Measurements from ENCODE around the gene ASB13. TPM values are rescaled to one million over a fixed set of nuclear protein-coding genes. Genes with fewer than 3 reads are reported as not detected.

The ASB13 gene
- total RNA-seq, 1 experiment from 2014 or later: 12.2 TPM

DNA sequence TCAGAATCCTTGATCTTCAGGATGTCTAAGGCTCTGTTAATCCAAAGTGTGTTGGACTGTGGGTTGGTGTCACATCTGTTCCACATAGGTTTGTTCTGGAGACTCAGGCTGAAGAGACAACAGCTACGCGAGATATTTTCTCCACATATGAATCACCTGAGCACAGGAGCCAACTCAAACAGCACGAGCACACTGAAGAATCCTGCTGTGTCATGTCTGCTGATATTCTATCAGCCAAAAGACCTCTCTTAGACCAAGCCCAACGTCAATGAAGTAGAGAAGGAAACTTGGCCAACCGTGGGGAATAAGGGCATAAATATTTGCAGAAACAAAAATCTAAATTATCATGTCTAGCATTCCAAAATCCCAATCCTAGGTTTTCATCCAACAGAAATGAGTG is 15.5 kb upstream of the ASB13 start:
- Histone ChIP-seq H2AFZ (ENCODE audit: low read length) (no peak overlapping the region), H3K4me2 (ENCODE audit: low read depth, low read length, poor library complexity, severe bottlenecking) (no peak overlapping the region)

DNA sequence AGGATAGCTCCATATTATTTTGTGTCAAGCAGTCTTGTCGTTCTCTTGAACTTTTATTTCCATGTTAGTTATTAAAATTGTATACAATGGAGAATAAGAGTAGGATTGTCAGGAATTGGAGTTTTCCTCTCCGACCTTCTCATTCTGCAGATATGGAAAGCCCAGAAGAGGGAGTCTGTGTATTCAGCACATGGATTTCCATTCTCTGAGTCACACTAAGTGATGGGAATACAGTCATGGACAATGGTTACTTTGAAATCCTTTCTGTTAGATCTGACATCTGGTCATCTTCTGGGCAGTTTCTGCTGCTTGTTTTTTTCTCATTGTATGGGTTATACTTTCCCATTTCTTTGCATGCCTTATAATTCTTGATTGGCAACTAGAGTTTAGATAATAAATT is 13.2 kb upstream of the ASB13 start:
- Histone ChIP-seq H3K9me3 (ENCODE audit: low read length) (no peaks in the 10 kb centered on the region), H3K27me3 (ENCODE audit: low read length) (no peaks in the 10 kb centered on the region), H3K36me3 (ENCODE audit: insufficient read depth, low read length) (no peaks in the 10 kb centered on the region; the same call in 1 of the 2 replicates), H3K4me3 (ENCODE audit: low read length) (no peak overlapping the region), H2AFZ (ENCODE audit: low read length) (no peak overlapping the region), H3K27ac (ENCODE audit: low read length) (no peak overlapping the region), H3K9ac (ENCODE audit: low read length) (no peak overlapping the region), H4K20me1 (ENCODE audit: insufficient read depth, low read depth, low read length) (no peaks in the 10 kb centered on the region), H3K9me2 (replicated peaks; ENCODE audit: insufficient read depth, low read length) (no peaks in the 10 kb centered on the region), H3K4me2 (ENCODE audit: low read depth, low read length, poor library complexity, severe bottlenecking) (no peak overlapping the region), H3K79me2 (ENCODE audit: low read length) (no peaks in the 10 kb centered on the region), H3K4me1 (ENCODE audit: low read length) (peaks cover 10% of the 10 kb centered on the region)
- no peak for DNase-seq

More for the DNA sequence above, 15.5 kb upstream of the ASB13 start:
- Histone ChIP-seq H3K4me3 (ENCODE audit: low read length) (no peak overlapping the region), H3K9me3 (ENCODE audit: low read length) (no peaks in the 10 kb centered on the region), H3K9ac (ENCODE audit: low read length) (no peak overlapping the region), H3K27ac (ENCODE audit: low read length) (no peak overlapping the region), H3K4me1 (ENCODE audit: low read length) (peaks cover 19% of the 10 kb centered on the region), H3K36me3 (ENCODE audit: insufficient read depth, low read length) (no peaks in the 10 kb centered on the region; the same call in 1 of the 2 replicates), H4K20me1 (ENCODE audit: insufficient read depth, low read depth, low read length) (peaks cover 13% of the 10 kb centered on the region; the same call in 1 of the 2 replicates), H3K27me3 (ENCODE audit: low read length) (no peaks in the 10 kb centered on the region), H3K79me2 (ENCODE audit: low read length) (peaks cover 22% of the 10 kb centered on the region), H3K9me2 (replicated peaks; ENCODE audit: insufficient read depth, low read length) (no peaks in the 10 kb centered on the region)
- DNase-seq: no peak

- Histone ChIP-seq H3K9me2 (replicated peaks; ENCODE audit: insufficient read depth, low read length) (no peaks in the 10 kb centered on the region), H3K27me3 (ENCODE audit: low read length) (no peaks in the 10 kb centered on the region), H3K4me3 (ENCODE audit: low read length) (no peak overlapping the region), H3K4me2 (ENCODE audit: low read depth, low read length, poor library complexity, severe bottlenecking) (no peak overlapping the region), H3K9ac (ENCODE audit: low read length) (no peak overlapping the region), H3K36me3 (ENCODE audit: insufficient read depth, low read length) (no peaks in the 10 kb centered on the region; the same call in 1 of the 2 replicates), H3K9me3 (ENCODE audit: low read length) (no peaks in the 10 kb centered on the region), H3K27ac (ENCODE audit: low read length) (no peak overlapping the region), H2AFZ (ENCODE audit: low read length) (no peak overlapping the region), H3K4me1 (ENCODE audit: low read length) (peaks cover 5% of the 10 kb centered on the region), H3K79me2 (ENCODE audit: low read length) (no peaks in the 10 kb centered on the region), H4K20me1 (ENCODE audit: insufficient read depth, low read depth, low read length) (no peaks in the 10 kb centered on the region)
- no peak for DNase-seq
These were observed 12.6 kb upstream of the ASB13 start for GRCh38 chr10:5679037-5679435.

- Histone ChIP-seq H2AFZ (ENCODE audit: low read length) (no peak overlapping the region), H3K27ac (ENCODE audit: low read length) (no peak overlapping the region), H3K27me3 (ENCODE audit: low read length) (no peaks in the 10 kb centered on the region), H3K4me2 (ENCODE audit: low read depth, low read length, poor library complexity, severe bottlenecking) (no peak overlapping the region), H3K4me3 (ENCODE audit: low read length) (no peak overlapping the region), H3K9me3 (ENCODE audit: low read length) (no peaks in the 10 kb centered on the region), H3K4me1 (ENCODE audit: low read length) (peaks cover 3% of the 10 kb centered on the region; the same call in 1 of the 2 replicates), H3K9ac (ENCODE audit: low read length) (no peak overlapping the region), H3K79me2 (ENCODE audit: low read length) (no peaks in the 10 kb centered on the region), H3K36me3 (ENCODE audit: insufficient read depth, low read length) (no peaks in the 10 kb centered on the region), H3K9me2 (replicated peaks; ENCODE audit: insufficient read depth, low read length) (no peaks in the 10 kb centered on the region), H4K20me1 (ENCODE audit: insufficient read depth, low read depth, low read length) (no peaks in the 10 kb centered on the region)
- no peak for DNase-seq
These were observed 12.1 kb upstream of the ASB13 start for GRCh38 chr10:5678397-5679036.

DNA sequence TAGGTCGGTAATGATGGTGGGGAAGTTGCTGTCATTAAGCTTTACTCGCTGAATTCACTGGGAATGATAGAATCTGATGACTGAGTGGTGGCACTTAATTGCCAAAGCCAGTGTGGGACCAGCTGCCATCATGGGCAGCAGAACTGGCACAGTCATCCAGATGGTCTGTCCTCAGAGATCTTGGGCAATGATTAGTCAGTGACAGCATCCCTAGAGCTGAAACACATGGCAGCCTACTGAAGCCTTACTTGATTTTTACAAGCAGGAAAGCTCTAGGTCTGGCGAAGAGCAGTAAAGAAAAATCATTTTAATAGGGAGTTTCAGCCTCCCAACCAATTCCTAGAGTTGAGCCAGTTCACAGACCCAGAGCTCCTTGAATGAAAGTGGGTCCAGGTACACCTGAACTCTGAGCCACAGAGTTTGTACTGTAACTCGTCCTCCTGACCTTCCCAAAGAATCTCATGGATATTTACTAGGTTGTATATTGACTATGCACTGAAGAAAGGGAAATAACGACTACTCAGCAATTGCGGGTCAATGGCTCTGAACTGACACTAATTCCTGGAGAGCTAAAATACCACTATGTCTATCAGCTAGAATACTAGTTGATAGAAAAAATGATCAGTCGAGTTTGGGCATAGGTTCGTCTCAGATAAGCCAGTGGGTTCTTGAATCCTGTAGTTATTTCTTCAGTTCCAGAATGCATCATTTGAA is 4.4 kb upstream of the ASB13 start:
- Histone ChIP-seq H2AFZ (ENCODE audit: low read length) (no peak overlapping the region), H3K9ac (ENCODE audit: low read length) (no peak overlapping the region), H3K9me3 (ENCODE audit: low read length) (no peaks in the 10 kb centered on the region), H3K4me1 (ENCODE audit: low read length) (peaks cover 9% of the 10 kb centered on the region), H3K9me2 (replicated peaks; ENCODE audit: insufficient read depth, low read length) (no peaks in the 10 kb centered on the region), H3K4me2 (ENCODE audit: low read depth, low read length, poor library complexity, severe bottlenecking) (no peak overlapping the region), H3K27me3 (ENCODE audit: low read length) (no peaks in the 10 kb centered on the region), H3K79me2 (ENCODE audit: low read length) (no peaks in the 10 kb centered on the region), H4K20me1 (ENCODE audit: insufficient read depth, low read depth, low read length) (no peaks in the 10 kb centered on the region), H3K4me3 (ENCODE audit: low read length) (no peak overlapping the region), H3K36me3 (ENCODE audit: insufficient read depth, low read length) (no peaks in the 10 kb centered on the region), H3K27ac (ENCODE audit: low read length) (no peak overlapping the region)
- DNase-seq: no peak

GRCh38 chr10:5669604-5670003 is 3.2 kb upstream of the ASB13 start:
- Histone ChIP-seq H3K4me2 (ENCODE audit: low read depth, low read length, poor library complexity, severe bottlenecking) (no peak overlapping the region), H3K9me3 (ENCODE audit: low read length) (no peaks in the 10 kb centered on the region), H4K20me1 (ENCODE audit: insufficient read depth, low read depth, low read length) (no peaks in the 10 kb centered on the region), H3K79me2 (ENCODE audit: low read length) (no peaks in the 10 kb centered on the region), H3K27me3 (ENCODE audit: low read length) (no peaks in the 10 kb centered on the region), H3K9ac (ENCODE audit: low read length) (no peak overlapping the region), H3K36me3 (ENCODE audit: insufficient read depth, low read length) (no peaks in the 10 kb centered on the region), H3K9me2 (replicated peaks; ENCODE audit: insufficient read depth, low read length) (no peaks in the 10 kb centered on the region), H3K4me3 (ENCODE audit: low read length) (no peak overlapping the region), H2AFZ (ENCODE audit: low read length) (no peak overlapping the region), H3K27ac (ENCODE audit: low read length) (no peak overlapping the region), H3K4me1 (ENCODE audit: low read length) (peaks cover 18% of the 10 kb centered on the region)
- DNase-seq: no peak

GRCh38 chr10:5668429-5668828 is 2.0 kb upstream of the ASB13 start:
- no peak overlapping the region for H3K27ac ChIP-seq (ENCODE audit: low read length)
- H3K36me3 ChIP-seq (ENCODE audit: insufficient read depth, low read length): no peaks in the 10 kb centered on the region
- no peaks in the 10 kb centered on the region for H3K79me2 ChIP-seq (ENCODE audit: low read length)
- no peaks in the 10 kb centered on the region for H3K27me3 ChIP-seq (ENCODE audit: low read length)
- peaks cover 28% of the 10 kb centered on the region for H3K4me1 ChIP-seq (ENCODE audit: low read length)
- no peaks in the 10 kb centered on the region for H3K9me2 ChIP-seq (replicated peaks; ENCODE audit: insufficient read depth, low read length)
- H3K9me3 ChIP-seq (ENCODE audit: low read length): no peaks in the 10 kb centered on the region
- H3K4me3 ChIP-seq (ENCODE audit: low read length): no peak overlapping the region
- peaks cover 8% of the 10 kb centered on the region for H4K20me1 ChIP-seq (ENCODE audit: insufficient read depth, low read depth, low read length)
- H3K4me2 ChIP-seq (ENCODE audit: low read depth, low read length, poor library complexity, severe bottlenecking): no peak overlapping the region
- no peak overlapping the region for H2AFZ ChIP-seq (ENCODE audit: low read length)
- H3K9ac ChIP-seq (ENCODE audit: low read length): no peak overlapping the region
- no peak for DNase-seq

DNA sequence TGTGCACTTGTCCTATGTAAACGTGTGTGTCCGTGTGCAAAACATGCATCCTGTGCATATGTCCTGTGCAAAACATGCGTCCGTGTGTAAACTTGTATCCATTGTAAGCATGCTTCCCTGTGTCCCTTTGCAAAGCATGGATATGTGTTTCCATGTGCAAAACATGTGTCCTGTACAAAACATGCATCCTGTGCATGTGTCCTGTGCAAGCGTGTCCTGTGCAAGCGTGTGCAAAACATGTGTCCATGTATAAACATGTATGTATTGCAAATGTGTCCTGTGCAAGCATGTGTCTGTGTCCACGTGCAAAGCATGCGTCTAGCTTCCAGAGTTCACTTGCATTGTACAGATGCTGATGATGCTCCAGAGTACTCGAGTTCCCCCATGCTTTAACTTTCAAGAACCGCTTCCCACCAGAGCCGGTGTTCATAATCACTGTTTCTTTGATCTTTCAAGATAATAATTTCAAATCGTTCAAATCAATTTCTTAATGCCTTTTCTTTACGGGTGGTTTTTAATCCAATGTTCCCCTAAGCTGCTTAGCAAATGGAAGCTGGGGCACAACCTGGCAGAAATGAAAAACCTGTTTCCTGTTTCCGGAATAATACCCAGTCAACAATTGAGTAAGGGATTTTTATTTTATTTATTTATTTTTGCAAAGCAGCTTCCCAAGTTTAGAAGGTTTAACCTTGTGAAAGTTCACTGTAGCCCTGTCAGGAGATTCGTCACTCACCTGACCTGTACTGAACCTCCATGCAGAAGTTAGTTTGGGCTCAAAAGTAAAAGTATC is 641 bp upstream of the ASB13 start:
- no peaks in the 10 kb centered on the region for H3K36me3 ChIP-seq (ENCODE audit: insufficient read depth, low read length)
- H3K27ac ChIP-seq (ENCODE audit: low read length): no peak overlapping the region
- no peaks in the 10 kb centered on the region for H3K27me3 ChIP-seq (ENCODE audit: low read length)
- H3K79me2 ChIP-seq (ENCODE audit: low read length): no peaks in the 10 kb centered on the region
- no peaks in the 10 kb centered on the region for H3K9me3 ChIP-seq (ENCODE audit: low read length)
- H3K4me1 ChIP-seq (ENCODE audit: low read length): peaks cover 37% of the 10 kb centered on the region
- H3K9ac ChIP-seq (ENCODE audit: low read length): peak overlapping the region; percentile 83
- DNase-seq: no peak
- no peaks in the 10 kb centered on the region for H3K9me2 ChIP-seq (replicated peaks; ENCODE audit: insufficient read depth, low read length)
- peaks cover 14% of the 10 kb centered on the region for H4K20me1 ChIP-seq (ENCODE audit: insufficient read depth, low read depth, low read length)
- peak overlapping the region; percentile 97 for H2AFZ ChIP-seq (ENCODE audit: low read length)
- peak overlapping the region; percentile 77 for H3K4me2 ChIP-seq (ENCODE audit: low read depth, low read length, poor library complexity, severe bottlenecking)
- peak overlapping the region; percentile 82 for H3K4me3 ChIP-seq (ENCODE audit: low read length)
